Forelimb muscle (tissue), 1 donor: ENCODE measurements around the gene WDR44. TPM values are rescaled to one million over a fixed set of nuclear protein-coding genes. Genes with fewer than 3 reads are reported as not detected.
A peak's percentile ranks its signal among the peaks of the same experiment; 100 is the strongest.
"Not testable (repeated sequence)": the region's sequence is repeated elsewhere in the genome, so short reads cannot be mapped to it uniquely, and the experiment has no call there.

Source experiments
- DNase-seq: peaks from one replicate; pipeline ENCODE4 v3.0.0-alpha.2; 2013; ENCODE audit warnings: low read depth
- polyA plus RNA-seq: library from polyadenylated mRNA; unstranded; fragments of 120-200 nt; gene quantifications from one replicate; pipeline ENCODE4 v1.2.1, GENCODE V29; 2013; ENCODE audit not compliant: insufficient read length

The WDR44 gene
- 54.4 TPM for polyA plus RNA-seq

GRCh38 chrX:118345464-118346257, at the start of gene WDR44:
TSS of gene WDR44 (plus strand) at chrX:118346106. CDS start at chrX:118346504, 398 bp downstream.
- peak; percentile 86 for DNase-seq

GRCh38 chrX:118305827-118306226, 40.1 kb upstream of the WDR44 start:
- DNase-seq: not testable (repeated sequence)

- DNase-seq: no peak
These were observed 30.4 kb upstream of the WDR44 start for GRCh38 chrX:118315529-118315928.

GRCh38 chrX:118324588-118324987, 21.3 kb upstream of the WDR44 start:
- no peak for DNase-seq

- no peak for DNase-seq
These were observed 20.5 kb upstream of the WDR44 start for GRCh38 chrX:118325453-118325852.

GRCh38 chrX:118329175-118329574, 16.7 kb upstream of the WDR44 start:
- no peak for DNase-seq

GRCh38 chrX:118337687-118338086, 8.2 kb upstream of the WDR44 start:
- no peak for DNase-seq

- DNase-seq: no peak
These were observed 7.0 kb upstream of the WDR44 start for GRCh38 chrX:118338930-118339329.

GRCh38 chrX:118345045-118345463, 852 bp upstream of the WDR44 start:
- peak; percentile 19 for DNase-seq

GRCh38 chrX:118346258-118347094, 570 bp downstream of the WDR44 start:
- no peak for DNase-seq

- no peak for DNase-seq
These were observed 1.2 kb downstream of the WDR44 start for GRCh38 chrX:118347131-118347530.

- no peak for DNase-seq
These were observed 1.8 kb downstream of the WDR44 start for GRCh38 chrX:118347736-118348135.

GRCh38 chrX:118348186-118348810, 2.4 kb downstream of the WDR44 start:
- no peak for DNase-seq

- DNase-seq: no peak
These were observed 3.3 kb downstream of the WDR44 start for GRCh38 chrX:118349188-118349587.

GRCh38 chrX:118350221-118350620, 4.3 kb downstream of the WDR44 start:
- DNase-seq: no peak

- DNase-seq: no peak
These were observed 4.8 kb downstream of the WDR44 start for GRCh38 chrX:118350706-118351105.

GRCh38 chrX:118352566-118352965, 6.7 kb downstream of the WDR44 start:
- no peak for DNase-seq

- DNase-seq: no peak
These were observed 7.4 kb downstream of the WDR44 start for GRCh38 chrX:118353081-118353850.

GRCh38 chrX:118355225-118355920, 9.5 kb downstream of the WDR44 start:
- no peak for DNase-seq

GRCh38 chrX:118356154-118356701, 10.3 kb downstream of the WDR44 start:
- no peak for DNase-seq
